H1 (cell line): ENCODE measurements around the gene MPRIP. TPM values are rescaled to one million over a fixed set of nuclear protein-coding genes. Genes with fewer than 3 reads are reported as not detected.

Experiments used
- CTCF ChIA-PET: fragments of 300-600 bp; sonication (Branson Sonifier 250); formaldehyde crosslinking; loops from one replicate; lab custom pipeline; 2021; ENCODE audit not compliant: partially characterized antibody; lab: Charles Lee
- POLR2A ChIA-PET: fragments of 300-600 bp; sonication (Branson Sonifier 250); formaldehyde crosslinking; loops from one replicate; lab custom pipeline; 2021; ENCODE audit warnings: inconsistent platforms; ENCODE audit not compliant: partially characterized antibody; lab: Charles Lee
- DNase-seq, 2 experiments: peaks; one replicate each; pipeline versions ENCODE4 v3.0.0 to v3.0.0-alpha.2; 2010 to 2022; ENCODE audit warnings: low spot score in 2 of 2, low read depth in 1 of 2, mixed read lengths in 1 of 2
- FAIRE-seq: peaks from 2 replicates; lab custom pipeline; 2011; peaks lifted over from hg19 to GRCh38; lab: Jason Lieb, UNC
- H2AFZ ChIP-seq: 2 replicates; pipeline ENCODE4 v1.8.1; 2012; ENCODE audit warnings: low read length, inconsistent platforms
- H2AK5ac ChIP-seq: 2 replicates; pipeline ENCODE4 v1.6.1; 2013; ENCODE audit warnings: low read depth, low read length
- H2BK120ac ChIP-seq: replicated peaks from 2 replicates; pipeline ENCODE3; 2013; ENCODE audit warnings: low read depth, low read length, inconsistent platforms
- H2BK12ac ChIP-seq: 2 replicates; pipeline ENCODE4 v1.6.1; 2013; ENCODE audit warnings: low read depth, low read length
- H2BK15ac ChIP-seq: 2 replicates; pipeline ENCODE4 v1.6.1; 2013; ENCODE audit warnings: low read length
- H2BK20ac ChIP-seq: 2 replicates; pipeline ENCODE4 v1.6.1; 2013; ENCODE audit warnings: low read length
- H2BK5ac ChIP-seq: 2 replicates; pipeline ENCODE4 v1.6.1; 2013; ENCODE audit warnings: low read depth, low read length
- H3K14ac ChIP-seq: 2 replicates; pipeline ENCODE4 v1.6.1; 2013; ENCODE audit warnings: inconsistent platforms; ENCODE audit not compliant: insufficient read length
- H3K18ac ChIP-seq: 2 replicates; pipeline ENCODE4 v1.6.1; 2013; ENCODE audit warnings: low read length; ENCODE audit errors: extremely low read depth
- H3K23ac ChIP-seq: 2 replicates; pipeline ENCODE4 v1.6.1; 2013; ENCODE audit warnings: inconsistent platforms; ENCODE audit not compliant: insufficient read length
- H3K23me2 ChIP-seq: 2 replicates; pipeline ENCODE4 v1.6.1; 2013; ENCODE audit warnings: low read depth, low read length
- H3K27ac ChIP-seq: 2 replicates; pipeline ENCODE4 v1.6.1; 2011; ENCODE audit warnings: low read depth, low read length, inconsistent platforms
- H3K27me3 ChIP-seq, 4 experiments: replicated peaks in 1 of 4; 1 replicate in 1 of 4; 2 replicates in 3 of 4; pipeline versions ENCODE4 v1.6.1 to v1.8.1; 2011 to 2013; ENCODE audit warnings: low read length in 3 of 4, mild to moderate bottlenecking in 3 of 4, inconsistent platforms in 2 of 4, mixed read lengths in 2 of 4, moderate library complexity in 1 of 4; ENCODE audit not compliant: control insufficient read depth in 3 of 4, insufficient read depth in 3 of 4; ENCODE audit errors: extremely low read depth in 1 of 4
- H3K36me3 ChIP-seq, 4 experiments: 2 replicates each; pipeline versions ENCODE4 v1.6.1 to v1.8.1; 2011 to 2013; ENCODE audit warnings: mild to moderate bottlenecking in 4 of 4, low read length in 3 of 4, moderate library complexity in 2 of 4, control low read depth in 1 of 4, inconsistent platforms in 1 of 4; ENCODE audit not compliant: insufficient read depth in 4 of 4, control insufficient read depth in 2 of 4
- H3K4ac ChIP-seq: replicated peaks from 2 replicates; pipeline ENCODE3; 2013; ENCODE audit warnings: low read length, low read depth, mixed read lengths, inconsistent platforms; ENCODE audit not compliant: insufficient read length
- H3K4me1 ChIP-seq, 4 experiments: replicated peaks in 1 of 4; 1 replicate in 1 of 4; 2 replicates in 3 of 4; pipeline versions ENCODE4 v1.6.1 to v1.8.1; 2011 to 2013; ENCODE audit warnings: low read length in 3 of 4, inconsistent platforms in 2 of 4, mixed read lengths in 1 of 4; ENCODE audit not compliant: insufficient read depth in 4 of 4, control insufficient read depth in 3 of 4
- H3K4me2 ChIP-seq, 2 experiments: 2 replicates each; pipeline versions ENCODE4 v1.6.1 to v1.8.1; 2011 to 2013; ENCODE audit warnings: low read depth in 2 of 2, low read length in 2 of 2, control low read depth in 1 of 2, inconsistent platforms in 1 of 2, mild to moderate bottlenecking in 1 of 2; ENCODE audit not compliant: insufficient read depth in 1 of 2
- H3K4me3 ChIP-seq, 4 experiments: fragments of 200-600, 300-600 bp in 1 of 4; sonication (generic), shearing (Covaris generic), sonication (Bioruptor Twin) in 1 of 4; 2 replicates each; pipeline versions ENCODE4 v1.5.1 to v1.8.1; 2011 to 2016; ENCODE audit warnings: low read length in 4 of 4, low read depth in 3 of 4, control low read depth in 2 of 4, inconsistent platforms in 2 of 4, mild to moderate bottlenecking in 2 of 4, mixed read lengths in 1 of 4, moderate library complexity in 1 of 4; ENCODE audit not compliant: insufficient read depth in 2 of 4; ENCODE audit errors: extremely low read depth in 1 of 4
- H3K56ac ChIP-seq: replicated peaks from 2 replicates; pipeline ENCODE3; 2013; ENCODE audit warnings: low read depth, mild to moderate bottlenecking, mixed read lengths, low read length, inconsistent platforms; ENCODE audit not compliant: insufficient read length
- H3K79me1 ChIP-seq: 2 replicates; pipeline ENCODE4 v1.6.1; 2013; ENCODE audit warnings: low read depth, low read length, control low read depth
- H3K79me2 ChIP-seq, 2 experiments: 2 replicates each; pipeline versions ENCODE4 v1.6.1 to v1.8.1; 2012 to 2013; ENCODE audit warnings: low read length in 2 of 2, mild to moderate bottlenecking in 2 of 2, inconsistent platforms in 1 of 2; ENCODE audit not compliant: insufficient read depth in 2 of 2, control insufficient read depth in 1 of 2
- H3K9ac ChIP-seq, 4 experiments: replicated peaks in 1 of 4; 1 replicate in 1 of 4; 2 replicates in 3 of 4; pipeline versions ENCODE4 v1.6.1 to v1.8.1; 2011 to 2013; ENCODE audit warnings: low read depth in 3 of 4, low read length in 3 of 4, control low read depth in 2 of 4, mild to moderate bottlenecking in 2 of 4, moderate library complexity in 2 of 4, inconsistent platforms in 1 of 4; ENCODE audit errors: extremely low read depth in 1 of 4
- H3K9me3 ChIP-seq, 2 experiments: 2 replicates each; pipeline versions ENCODE4 v1.6.1 to v1.8.1; 2012 to 2013; ENCODE audit warnings: mild to moderate bottlenecking in 2 of 2, moderate library complexity in 2 of 2, control low read depth in 1 of 2, inconsistent platforms in 1 of 2, low read depth in 1 of 2, low read length in 1 of 2, mixed read lengths in 1 of 2; ENCODE audit not compliant: insufficient read depth in 2 of 2
- H4K20me1 ChIP-seq, 2 experiments: replicated peaks in 1 of 2; 2 replicates each; pipeline versions ENCODE3 to v1.8.1; 2011 to 2013; ENCODE audit warnings: inconsistent platforms in 2 of 2, low read length in 2 of 2, mild to moderate bottlenecking in 1 of 2; ENCODE audit not compliant: insufficient read depth in 2 of 2, control insufficient read depth in 1 of 2
- H4K5ac ChIP-seq: 2 replicates; pipeline ENCODE4 v1.6.1; 2013; ENCODE audit warnings: low read length, low read depth, mixed read lengths, inconsistent platforms; ENCODE audit not compliant: insufficient read length
- H4K8ac ChIP-seq: 2 replicates; pipeline ENCODE4 v1.8.0; 2013; ENCODE audit warnings: mild to moderate bottlenecking, moderate library complexity, low read length, inconsistent platforms; ENCODE audit not compliant: insufficient read depth; ENCODE audit errors: extremely low read depth
- H4K91ac ChIP-seq: replicated peaks from 2 replicates; pipeline ENCODE3; 2013; ENCODE audit warnings: low read length, mixed read lengths, inconsistent platforms; ENCODE audit not compliant: insufficient read length
- ASH2L ChIP-seq: fragments of 200-600, 300-600 bp; sonication (generic); IDR thresholded peaks from one replicate; pipeline ENCODE4 v1.7.1; 2017; ENCODE audit warnings: low read length
- CBX5 ChIP-seq: fragments of 300-800, 300-1000 bp; sonication (generic); IDR thresholded peaks from 2 replicates; pipeline ENCODE4 v1.7.1; 2016; ENCODE audit warnings: antibody characterized with exemption, low read length, low read depth
- CBX8 ChIP-seq: fragments of 300-800, 300-1000 bp; sonication (generic); IDR thresholded peaks from 2 replicates; pipeline ENCODE4 v1.7.1; 2016; ENCODE audit warnings: low read depth, low read length, borderline replicate concordance
- EGR1 ChIP-seq: IDR thresholded peaks from 2 replicates; pipeline ENCODE4 v1.6.1; 2011; ENCODE audit warnings: low read depth, low read length, borderline replicate concordance
- FOSL1 ChIP-seq: IDR thresholded peaks from 2 replicates; pipeline ENCODE4 v1.6.1; 2011; ENCODE audit warnings: mild to moderate bottlenecking, low read depth, low read length, moderate library complexity; ENCODE audit not compliant: insufficient read depth
- GTF2F1 ChIP-seq: IDR thresholded peaks from 2 replicates; pipeline ENCODE4 v1.6.1; 2012; ENCODE audit warnings: low read depth, low read length, improper control_type of control experiment, borderline replicate concordance
- JUND ChIP-seq: IDR thresholded peaks from 2 replicates; pipeline ENCODE4 v1.6.1; 2011; ENCODE audit warnings: mild to moderate bottlenecking, improper control_type of control experiment, low read length
- POU5F1 ChIP-seq: IDR thresholded peaks from 2 replicates; pipeline ENCODE4 v1.6.1; 2011; ENCODE audit warnings: low read depth, mild to moderate bottlenecking, low read length, moderate library complexity
- RXRA ChIP-seq: IDR thresholded peaks from 2 replicates; pipeline ENCODE4 v1.6.1; 2011; ENCODE audit warnings: low read depth, mild to moderate bottlenecking, low read length, moderate library complexity; ENCODE audit not compliant: insufficient read depth
- SIRT6 ChIP-seq: IDR thresholded peaks from one replicate; pipeline ENCODE4 v1.7.1; 2012; ENCODE audit warnings: low read length, inconsistent platforms
- SIX5 ChIP-seq: IDR thresholded peaks from 2 replicates; pipeline ENCODE4 v1.6.1; 2011; ENCODE audit warnings: mild to moderate bottlenecking, low read depth, low read length
- SRF ChIP-seq: IDR thresholded peaks from 2 replicates; pipeline ENCODE4 v1.6.1; 2011; ENCODE audit warnings: mild to moderate bottlenecking, low read depth, low read length, moderate library complexity
- TAF1 ChIP-seq: IDR thresholded peaks from 2 replicates; pipeline ENCODE4 v1.6.1; 2011; ENCODE audit warnings: mild to moderate bottlenecking, low read depth, low read length
- TEAD4 ChIP-seq: IDR thresholded peaks from 2 replicates; pipeline ENCODE4 v1.6.1; 2012; ENCODE audit warnings: low read depth, low read length, inconsistent platforms, mixed read lengths
- YY1 ChIP-seq: IDR thresholded peaks from 2 replicates; pipeline ENCODE4 v1.6.1; 2011; ENCODE audit warnings: low read depth, mild to moderate bottlenecking, low read length
- ZNF274 ChIP-seq: IDR thresholded peaks from 2 replicates; pipeline ENCODE4 v1.7.0; 2012; ENCODE audit warnings: low read length, borderline replicate concordance; ENCODE audit errors: extremely low read depth
- WGBS, 2 experiments: shearing (Covaris generic) in 1 of 2; methylation state at CpG; one replicate each; pipeline versions ENCODE4 v1.1.6 to v1.1.7; 2013 to 2015; ENCODE audit warnings: low lambda C conversion rate in 2 of 2, mixed read lengths in 2 of 2, inconsistent platforms in 1 of 2, low coverage in 1 of 2, missing lambda C conversion rate in 1 of 2; ENCODE audit not compliant: insufficient replicate concordance in 2 of 2, insufficient coverage in 1 of 2, insufficient read length in 1 of 2; ENCODE audit errors: extremely low coverage in 1 of 2, missing lambda C conversion rate in 1 of 2; 5-methylcytosine and 5-hydroxymethylcytosine counted together
- polyA plus RNA-seq, 7 experiments: library from polyadenylated mRNA; depleted of rRNA in 3 of 7; stranded (reverse) in 5 of 7; unstranded in 2 of 7; fragments of >200 nt in 5 of 7; fragments of 200-250 nt in 2 of 7; gene quantifications; 1 replicate in 5 of 7; 2 replicates in 1 of 7; 4 replicates in 1 of 7; pipeline versions ENCODE4 v1.2.1 to v1.2.3, GENCODE V29; 2011 to 2013; ENCODE audit warnings: missing spikeins in 2 of 7, mixed read lengths in 2 of 7
- total RNA-seq: library from RNA; stranded (reverse); fragmentation: NEBNext Ultra II Directional; extraction: Animal tissue kit (Norgen Biotek cat#: 25700); gene quantifications from 2 replicates; pipeline ENCODE4 v1.2.1, GENCODE V29; 2021

MPRIP gene
- total and polyA plus RNA-seq, 2 of the 8 experiments (the other 6 are each of a cell fraction or from before 2014, with no cell fraction given) = 48.6 to 146 TPM

GRCh38 chr17:17080181-17080631, 37.9 kb downstream of the MPRIP start:
- Histone ChIP-seq H3K79me2 (peaks cover 0 to 10% of the 10 kb centered on the region in 2 experiments; a peak in 1 of 4 replicates), H3K4me2 (no peak overlapping the region), H3K9me3 (no peaks in the 10 kb centered on the region), H2BK5ac (no peak overlapping the region), H2BK120ac (no peak overlapping the region), H3K4ac (no peak overlapping the region), H3K27me3 (no peaks in the 10 kb centered on the region), H3K23ac (no peak overlapping the region), H3K18ac (no peak overlapping the region), H4K20me1 (peaks cover 3 to 4% of the 10 kb centered on the region in 2 experiments), H3K23me2 (no peaks in the 10 kb centered on the region), H2AFZ (no peak overlapping the region), H3K36me3 (peaks cover 0 to 11% (median 2%) of the 10 kb centered on the region in 4 experiments; a peak in 2 of 8 replicates), H2BK12ac (no peak overlapping the region), H4K91ac (no peak overlapping the region), H3K79me1 (peaks cover 16% of the 10 kb centered on the region), H3K4me3 (no peak overlapping the region), H4K5ac (no peak overlapping the region), H4K8ac (no peak overlapping the region), H3K27ac (no peak overlapping the region), H2AK5ac (no peak overlapping the region), H3K4me1 (no peaks in the 10 kb centered on the region), H3K56ac (no peak overlapping the region), H2BK20ac (no peak overlapping the region), H3K14ac (no peak overlapping the region), H2BK15ac (no peak overlapping the region), H3K9ac (no peak overlapping the region)
- ChIA-PET POLR2A (no interaction called here), CTCF (interaction anchor here (0.6 to 2.1 kb wide), 7 partner anchors 10 to 74 kb away, joined by 3 to 6 read pairs (median 4); no protein-coding TSS in a partner anchor)
- 98% methylated on average over 3 of the region's 3 CpGs; no CpG with 5 or more reads in 1 of the 2 experiments for WGBS, 2 experiments
- FAIRE-seq = no peak
- DNase-seq = no peak
- no peak for TF ChIP-seq GTF2F1
- no peak for TF ChIP-seq SRF
- no peak for TF ChIP-seq POU5F1
- no peak for TF ChIP-seq CBX5
- TF ChIP-seq JUND = no peak
- no peak for TF ChIP-seq SIRT6
- no peak for TF ChIP-seq SIX5
- TF ChIP-seq TEAD4 = no peak
- no peak for TF ChIP-seq RXRA
- TF ChIP-seq ZNF274 = no peak
- no peak for TF ChIP-seq CBX8
- no peak for TF ChIP-seq EGR1
- TF ChIP-seq YY1 = no peak
- no peak for TF ChIP-seq TAF1
- TF ChIP-seq FOSL1 = no peak
- TF ChIP-seq ASH2L = no peak
